NCI-H226 (cell line): Measurements from ENCODE around the gene VLDLR.
"Not testable (repeated sequence)": the region's sequence is repeated elsewhere in the genome, so short reads cannot be mapped to it uniquely, and the experiment has no call there.

Source experiments
- DNase-seq: peaks from one replicate; pipeline ENCODE4 v3.0.0-alpha.2; 2015

The VLDLR gene

GRCh38 chr9:2664174-2665065, 42.8 kb downstream of the VLDLR start:
- DNase-seq: no peak

GRCh38 chr9:2666569-2666968, 45.0 kb downstream of the VLDLR start:
- DNase-seq: no peak

- no peak for DNase-seq
Observed at GRCh38 chr9:2673161-2673560, 51.6 kb downstream of the VLDLR start.

GRCh38 chr9:2674141-2674824, 52.7 kb downstream of the VLDLR start:
- no peak for DNase-seq

- DNase-seq: peak; percentile 27
Observed at GRCh38 chr9:2675834-2676233, 54.2 kb downstream of the VLDLR start.

GRCh38 chr9:2676466-2676865, 54.9 kb downstream of the VLDLR start:
- DNase-seq: no peak

GRCh38 chr9:2677915-2678889, 56.6 kb downstream of the VLDLR start:
- no peak for DNase-seq

GRCh38 chr9:2679011-2679410, 57.4 kb downstream of the VLDLR start:
- no peak for DNase-seq

- DNase-seq: no peak
Observed at GRCh38 chr9:2681981-2682380, 60.4 kb downstream of the VLDLR start.

- DNase-seq: no peak
Observed at GRCh38 chr9:2686911-2687310, 65.3 kb downstream of the VLDLR start.

- no peak for DNase-seq
Observed at GRCh38 chr9:2688636-2689035, 67.0 kb downstream of the VLDLR start.

GRCh38 chr9:2691212-2691611, 69.6 kb downstream of the VLDLR start:
- no peak for DNase-seq

GRCh38 chr9:2691626-2692025, 70.0 kb downstream of the VLDLR start:
- no peak for DNase-seq

GRCh38 chr9:2693056-2693455, 71.5 kb downstream of the VLDLR start:
- no peak for DNase-seq

- DNase-seq: no peak
Observed at GRCh38 chr9:2697492-2697891, 75.9 kb downstream of the VLDLR start.

GRCh38 chr9:2700398-2700797, 78.8 kb downstream of the VLDLR start:
- no peak for DNase-seq

GRCh38 chr9:2700909-2701550, 79.4 kb downstream of the VLDLR start:
- DNase-seq: no peak

- DNase-seq: no peak
Observed at GRCh38 chr9:2704504-2704903, 82.9 kb downstream of the VLDLR start.

- DNase-seq: not testable (repeated sequence)
Observed at GRCh38 chr9:2707256-2707655, 85.7 kb downstream of the VLDLR start.
